GM23248 (cell line): ENCODE measurements around the gene KCTD17. TPM values are rescaled to one million over a fixed set of nuclear protein-coding genes. Genes with fewer than 3 reads are reported as not detected.

Experiments used
- DNase-seq: peaks from one replicate; pipeline ENCODE4 v3.0.0-alpha.2; 2015
- H2AFZ ChIP-seq: fragments of 200-600 bp; sonication (generic); 2 replicates; pipeline ENCODE4 v1.6.1; 2016; ENCODE audit warnings: antibody characterized with exemption
- H3F3A ChIP-seq: fragments of 200-600 bp; sonication (generic); 2 replicates; pipeline ENCODE4 v1.6.1; 2016; ENCODE audit warnings: mild to moderate bottlenecking, antibody characterized with exemption, mixed run types; ENCODE audit not compliant: insufficient read depth
- H3K27ac ChIP-seq: fragments of 200-600 bp; sonication (generic); 2 replicates; pipeline ENCODE4 v1.5.1; 2016; ENCODE audit warnings: mild to moderate bottlenecking
- H3K27me3 ChIP-seq: fragments of 200-600 bp; sonication (generic); replicated peaks from 2 replicates; pipeline ENCODE4 v1.6.1; 2016; ENCODE audit warnings: mild to moderate bottlenecking; ENCODE audit not compliant: insufficient read depth
- H3K36me3 ChIP-seq: fragments of 200-600 bp; sonication (generic); 2 replicates; pipeline ENCODE4 v1.6.1; 2016; ENCODE audit warnings: low read depth, mild to moderate bottlenecking
- H3K4me1 ChIP-seq: fragments of 200-600 bp; sonication (generic); 2 replicates; pipeline ENCODE4 v1.6.1; 2016; ENCODE audit warnings: mild to moderate bottlenecking; ENCODE audit not compliant: insufficient read depth
- H3K4me2 ChIP-seq: fragments of 200-600 bp; sonication (generic); one replicate; pipeline ENCODE4 v1.6.1; 2016; ENCODE audit warnings: mild to moderate bottlenecking; ENCODE audit not compliant: unreplicated experiment
- H3K4me3 ChIP-seq: fragments of 200-600 bp; sonication (generic); 2 replicates; pipeline ENCODE4 v1.5.1; 2016; ENCODE audit warnings: mild to moderate bottlenecking
- H3K79me2 ChIP-seq: fragments of 200-600 bp; sonication (generic); 2 replicates; pipeline ENCODE4 v1.6.1; 2016; ENCODE audit warnings: mild to moderate bottlenecking; ENCODE audit not compliant: insufficient read depth
- H3K9ac ChIP-seq: fragments of 200-600 bp; sonication (generic); 2 replicates; pipeline ENCODE4 v1.6.1; 2016; ENCODE audit warnings: mild to moderate bottlenecking
- H3K9me2 ChIP-seq: fragments of 200-600 bp; sonication (generic); 2 replicates; pipeline ENCODE4 v1.6.1; 2016; ENCODE audit warnings: mixed run types, mild to moderate bottlenecking, moderate library complexity; ENCODE audit not compliant: insufficient read depth
- H3K9me3 ChIP-seq: fragments of 200-600 bp; sonication (generic); one replicate; pipeline ENCODE4 v1.6.1; 2017; ENCODE audit warnings: low read depth
- H4K20me1 ChIP-seq: fragments of 200-600 bp; sonication (generic); 2 replicates; pipeline ENCODE4 v1.6.0; 2016; ENCODE audit not compliant: insufficient read depth
- EZH2 ChIP-seq: fragments of 200-600 bp; sonication (generic); IDR thresholded peaks from 2 replicates; pipeline ENCODE4 v1.6.1; 2018; ENCODE audit warnings: antibody characterized with exemption, mild to moderate bottlenecking; ENCODE audit not compliant: insufficient read depth, poor library complexity, severe bottlenecking
- EZH2phosphoT487 ChIP-seq: fragments of 200-600 bp; sonication (generic); IDR thresholded peaks from 2 replicates; pipeline ENCODE4 v1.6.1; 2018; ENCODE audit warnings: antibody characterized with exemption, moderate library complexity, mild to moderate bottlenecking, low read depth; ENCODE audit not compliant: insufficient read depth
- WGBS, 2 experiments: methylation state at CpG; one replicate each; pipeline ENCODE4 v1.1.6; 2015 to 2017; ENCODE audit warnings: low lambda C conversion rate in 2 of 2, low coverage in 1 of 2; ENCODE audit errors: missing lambda C conversion rate in 2 of 2; 5-methylcytosine and 5-hydroxymethylcytosine counted together
- in situ Hi-C: fragments of 300-500 bp; cut with MboI; formaldehyde crosslinking; loops from 2 replicates; pipeline ENCODE4 v1.15.0; 2020
- polyA plus RNA-seq: library from polyadenylated mRNA; unstranded; fragments of >200 nt; fragmentation: Nextera tagmentation; extraction: Ambion mirVana; gene quantifications from 2 replicates; pipeline ENCODE4 v1.2.1, GENCODE V29; 2016
- total RNA-seq: library from RNA; depleted of rRNA; stranded (reverse); fragments of >200 nt; shearing (Covaris generic); gene quantifications from 2 replicates; pipeline ENCODE4 v1.2.3, GENCODE V29; 2014

The KCTD17 gene
- total and polyA plus RNA-seq, 2 experiments from 2014 or later, result 41.6 to 59.6 TPM

DNA sequence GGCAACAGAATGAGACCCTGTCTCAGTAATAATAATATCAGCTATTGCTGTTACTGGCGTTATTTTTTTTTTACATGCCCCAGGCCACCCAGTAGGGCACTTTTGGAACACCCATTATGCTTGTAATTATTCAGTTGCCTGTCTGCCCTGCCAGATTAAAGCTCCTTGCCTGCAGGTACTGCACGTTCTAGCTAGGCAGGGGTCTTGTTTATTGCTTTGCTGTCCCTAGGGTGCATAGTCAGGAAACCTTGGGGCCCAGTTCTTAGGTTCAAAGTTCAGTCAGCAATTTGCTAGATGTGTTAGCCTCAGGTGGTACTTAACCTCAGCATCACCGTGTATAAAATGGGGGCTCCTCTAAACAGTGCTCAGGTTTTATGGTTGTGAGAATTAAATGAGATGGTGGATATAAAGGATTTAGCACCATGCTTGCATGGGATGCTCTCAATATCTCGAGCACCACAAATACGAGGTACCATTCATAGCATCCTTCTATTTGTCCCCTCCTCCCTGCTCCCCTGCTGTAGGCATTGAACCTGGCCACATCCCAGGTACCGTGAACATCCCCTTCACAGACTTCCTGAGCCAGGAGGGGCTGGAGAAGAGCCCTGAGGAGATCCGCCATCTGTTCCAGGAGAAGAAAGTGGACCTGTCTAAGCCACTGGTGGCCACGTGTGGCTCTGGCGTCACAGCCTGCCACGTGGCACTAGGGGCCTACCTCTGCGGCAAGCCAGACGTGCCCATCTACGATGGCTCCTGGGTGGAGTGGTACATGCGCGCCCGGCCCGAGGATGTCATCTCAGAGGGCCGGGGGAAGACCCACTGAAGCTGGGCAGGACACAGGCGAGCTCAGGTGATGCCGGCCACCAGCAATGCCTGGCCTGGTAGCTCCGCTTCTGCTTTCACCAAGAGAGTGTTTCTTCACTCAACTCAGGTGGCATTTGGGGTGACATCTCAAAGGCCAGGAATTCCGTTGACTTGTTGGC lies 22.6 kb upstream of the KCTD17 start:
- Histone ChIP-seq H3K4me3 (no peak overlapping the region), H3K9me3 (no peaks in the 10 kb centered on the region), H3F3A (no peaks in the 10 kb centered on the region), H3K4me2 (no peak overlapping the region), H3K27me3 (no peaks in the 10 kb centered on the region), H3K9ac (no peak overlapping the region), H3K4me1 (no peaks in the 10 kb centered on the region), H2AFZ (no peak overlapping the region), H3K27ac (no peak overlapping the region), H3K36me3 (no peaks in the 10 kb centered on the region; the same call in 1 of the 2 replicates), H4K20me1 (no peaks in the 10 kb centered on the region), H3K79me2 (no peaks in the 10 kb centered on the region), H3K9me2 (no peaks in the 10 kb centered on the region)
- no peak for DNase-seq
- WGBS, 2 experiments, result 97 to 98% methylated on average over 20 to 22 of the region's 22 CpGs
- TF ChIP-seq EZH2phosphoT487, result no peak
- no peak for TF ChIP-seq EZH2
- in situ Hi-C loops, result no loop called here

GRCh38 chr22:37030560-37031281 lies 20.8 kb upstream of the KCTD17 start:
- Histone ChIP-seq H3K79me2 (no peaks in the 10 kb centered on the region), H3F3A (no peaks in the 10 kb centered on the region), H3K27me3 (no peaks in the 10 kb centered on the region), H4K20me1 (no peaks in the 10 kb centered on the region), H3K4me3 (no peak overlapping the region), H3K9me3 (no peaks in the 10 kb centered on the region), H3K36me3 (no peaks in the 10 kb centered on the region), H3K9me2 (no peaks in the 10 kb centered on the region), H2AFZ (no peak overlapping the region), H3K4me1 (no peaks in the 10 kb centered on the region), H3K4me2 (no peak overlapping the region), H3K27ac (no peak overlapping the region), H3K9ac (no peak overlapping the region)
- TF ChIP-seq EZH2, result no peak
- no peak for TF ChIP-seq EZH2phosphoT487
- in situ Hi-C loops, result no loop called here
- no peak for DNase-seq
- WGBS, 2 experiments, result 84 to 89% methylated on average over 14 of the region's 14 CpGs

DNA sequence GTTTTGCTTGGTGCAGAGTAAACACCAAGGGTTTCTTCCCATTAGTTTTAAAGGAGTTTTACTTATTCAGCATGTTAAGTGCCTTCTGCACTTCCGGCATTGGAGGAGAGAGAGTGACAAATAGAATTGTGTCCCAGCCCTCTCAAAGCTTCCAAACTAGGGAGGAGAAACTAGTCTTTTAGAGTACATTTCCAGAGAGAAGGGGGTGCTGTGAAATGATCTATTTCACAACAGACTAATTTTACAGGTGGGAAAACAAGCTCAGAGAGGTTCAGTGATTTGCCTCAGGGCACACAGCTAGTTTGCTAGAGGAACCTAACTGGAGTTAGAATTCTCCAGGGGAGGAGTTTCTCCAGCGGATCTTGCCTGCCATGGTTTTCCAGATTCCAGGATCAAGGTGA lies 19.4 kb upstream of the KCTD17 start:
- TF ChIP-seq EZH2, result no peak
- TF ChIP-seq EZH2phosphoT487, result no peak
- no peaks in the 10 kb centered on the region for H3K4me1 ChIP-seq
- WGBS, 2 experiments, result 48 to 54% methylated on average over 2 of the region's 2 CpGs

GRCh38 chr22:37032535-37033460 lies 18.7 kb upstream of the KCTD17 start:
- H3K9ac ChIP-seq, result no peak overlapping the region
- WGBS, 2 experiments, result 63 to 67% methylated on average over 18 of the region's 18 CpGs
- no peaks in the 10 kb centered on the region for H3K36me3 ChIP-seq
- H3K27ac ChIP-seq, result no peak overlapping the region
- no peaks in the 10 kb centered on the region for H3F3A ChIP-seq
- H2AFZ ChIP-seq, result no peak overlapping the region
- no peaks in the 10 kb centered on the region for H3K4me1 ChIP-seq
- no peak overlapping the region for H3K4me3 ChIP-seq
- no peaks in the 10 kb centered on the region for H3K9me2 ChIP-seq
- no peaks in the 10 kb centered on the region for H4K20me1 ChIP-seq
- H3K4me2 ChIP-seq, result no peak overlapping the region
- in situ Hi-C loops, result no loop called here
- H3K79me2 ChIP-seq, result no peaks in the 10 kb centered on the region
- no peaks in the 10 kb centered on the region for H3K9me3 ChIP-seq
- TF ChIP-seq EZH2 (no peak), EZH2phosphoT487 (no peak)
- H3K27me3 ChIP-seq, result no peaks in the 10 kb centered on the region
- DNase-seq, result peak; percentile 67

More for the DNA sequence above, 19.4 kb upstream of the KCTD17 start:
- in situ Hi-C loops, result no loop called here
- H3K9ac ChIP-seq, result no peak overlapping the region
- no peaks in the 10 kb centered on the region for H3K79me2 ChIP-seq
- no peaks in the 10 kb centered on the region for H3K36me3 ChIP-seq
- no peak overlapping the region for H2AFZ ChIP-seq
- H4K20me1 ChIP-seq, result no peaks in the 10 kb centered on the region
- H3K9me3 ChIP-seq, result no peaks in the 10 kb centered on the region
- H3K4me3 ChIP-seq, result no peak overlapping the region
- H3K4me2 ChIP-seq, result no peak overlapping the region
- no peak for DNase-seq
- no peaks in the 10 kb centered on the region for H3F3A ChIP-seq
- no peaks in the 10 kb centered on the region for H3K27me3 ChIP-seq
- H3K27ac ChIP-seq, result no peak overlapping the region
- no peaks in the 10 kb centered on the region for H3K9me2 ChIP-seq
